Peyer's patch (tissue), 4 donors: ENCODE measurements around the gene CAMSAP1. TPM values are rescaled to one million over a fixed set of nuclear protein-coding genes. Genes with fewer than 3 reads are reported as not detected.

ENCODE experiments used
- DNase-seq, 3 donors: peaks; one replicate each; pipeline ENCODE4 v3.0.0-alpha.2; 2017 to 2019
- H3K27ac ChIP-seq, 4 donors: fragments of 200-600 bp; sonication (generic); one replicate each; pipeline ENCODE4 v1.5.1; 2016 to 2019
- H3K27me3 ChIP-seq, 2 donors: fragments of 200-600 bp; sonication (generic); one replicate each; pipeline ENCODE4 v1.5.1; 2019
- H3K36me3 ChIP-seq, 3 donors: fragments of 200-600 bp; sonication (generic); one replicate each; pipeline ENCODE4 v1.5.1; 2016 to 2019
- H3K4me1 ChIP-seq, 4 donors: fragments of 200-600 bp; sonication (generic); one replicate each; pipeline ENCODE4 v1.5.1; 2016 to 2019
- H3K4me3 ChIP-seq, 4 donors: fragments of 200-600 bp; sonication (generic); 1 replicate in 3 of 4; 2 replicates in 1 of 4; pipeline ENCODE4 v1.5.1; 2016 to 2019; ENCODE audit warnings: mild to moderate bottlenecking in 1 of 4
- H3K9me3 ChIP-seq, 4 donors: fragments of 200-600 bp; sonication (generic); one replicate each; pipeline ENCODE4 v1.5.1; 2016 to 2019; ENCODE audit warnings: mild to moderate bottlenecking in 1 of 4
- CTCF ChIP-seq, 6 experiments: fragments of 450-650 bp in 4 of 6; fragments of 200-600 bp in 2 of 6; sonication (generic) in 1 of 6; IDR thresholded peaks; one replicate each; pipeline ENCODE4 v1.5.1; 2017 to 2019; ENCODE audit warnings: antibody characterized with exemption in 6 of 6, mild to moderate bottlenecking in 3 of 6, moderate library complexity in 1 of 6
- POLR2A ChIP-seq, 2 donors: fragments of 450-650 bp; IDR thresholded peaks; one replicate each; pipeline ENCODE4 v1.5.1; 2017; ENCODE audit warnings: antibody characterized with exemption in 2 of 2, mild to moderate bottlenecking in 2 of 2, moderate library complexity in 2 of 2
- total RNA-seq, 4 donors: library from RNA; depleted of rRNA; stranded (reverse); fragments of >200 nt; gene quantifications; one replicate each; pipeline ENCODE4 v1.1.0, GENCODE V29; 2016

Gene CAMSAP1
- total RNA-seq, 4 donors from 2014 or later = 21.0 to 30.5 (median 24.2) TPM

- no peaks in the 10 kb centered on the region for H3K36me3 ChIP-seq
- DNase-seq = no peak
- no peak overlapping the region for H3K4me3 ChIP-seq
- no peaks in the 10 kb centered on the region for H3K9me3 ChIP-seq
- no peaks in the 10 kb centered on the region for H3K27me3 ChIP-seq
- no peak for TF ChIP-seq POLR2A (IDR thresholded peaks at IDR 0.05)
- no peak for TF ChIP-seq CTCF (IDR thresholded peaks at IDR 0.05)
- H3K27ac ChIP-seq = no peak overlapping the region
- no peaks in the 10 kb centered on the region for H3K4me1 ChIP-seq
Measured at GRCh38 chr9:135782946-135783345, 124.4 kb downstream of the CAMSAP1 start.

GRCh38 chr9:135780626-135781025, 126.7 kb downstream of the CAMSAP1 start:
- DNase-seq = no peak
- H3K27ac ChIP-seq = no peak overlapping the region
- no peaks in the 10 kb centered on the region for H3K27me3 ChIP-seq
- H3K4me3 ChIP-seq = no peak overlapping the region
- TF ChIP-seq POLR2A (IDR thresholded peaks at IDR 0.05) (no peak), CTCF (IDR thresholded peaks at IDR 0.05) (no peak)
- no peaks in the 10 kb centered on the region for H3K9me3 ChIP-seq
- H3K4me1 ChIP-seq = no peaks in the 10 kb centered on the region
- H3K36me3 ChIP-seq = no peaks in the 10 kb centered on the region

GRCh38 chr9:135780086-135780485, 127.3 kb downstream of the CAMSAP1 start:
- TF ChIP-seq CTCF (IDR thresholded peaks at IDR 0.05) (no peak), POLR2A (IDR thresholded peaks at IDR 0.05) (no peak)
- no peaks in the 10 kb centered on the region for H3K36me3 ChIP-seq
- H3K9me3 ChIP-seq = no peaks in the 10 kb centered on the region
- no peaks in the 10 kb centered on the region for H3K27me3 ChIP-seq
- no peak for DNase-seq
- no peaks in the 10 kb centered on the region for H3K4me1 ChIP-seq
- H3K4me3 ChIP-seq = no peak overlapping the region
- no peak overlapping the region for H3K27ac ChIP-seq

GRCh38 chr9:135779571-135779970, 127.8 kb downstream of the CAMSAP1 start:
- TF ChIP-seq POLR2A (IDR thresholded peaks at IDR 0.05) = no peak
- no peak for TF ChIP-seq CTCF (IDR thresholded peaks at IDR 0.05)
- H3K4me1 ChIP-seq = no peaks in the 10 kb centered on the region
- no peaks in the 10 kb centered on the region for H3K9me3 ChIP-seq
- no peak overlapping the region for H3K27ac ChIP-seq
- H3K36me3 ChIP-seq = no peaks in the 10 kb centered on the region
- H3K27me3 ChIP-seq = no peaks in the 10 kb centered on the region
- no peak overlapping the region for H3K4me3 ChIP-seq
- DNase-seq = no peak

- Histone ChIP-seq H3K27me3 (no peaks in the 10 kb centered on the region), H3K36me3 (no peaks in the 10 kb centered on the region), H3K4me3 (no peak overlapping the region), H3K27ac (no peak overlapping the region), H3K9me3 (no peaks in the 10 kb centered on the region), H3K4me1 (no peaks in the 10 kb centered on the region)
- no peak for DNase-seq
- TF ChIP-seq POLR2A (IDR thresholded peaks at IDR 0.05) (no peak), CTCF (IDR thresholded peaks at IDR 0.05) (no peak)
Measured at GRCh38 chr9:135778421-135778820, 128.9 kb downstream of the CAMSAP1 start.

- H3K36me3 ChIP-seq = no peaks in the 10 kb centered on the region
- no peaks in the 10 kb centered on the region for H3K27me3 ChIP-seq
- no peak for TF ChIP-seq CTCF (IDR thresholded peaks at IDR 0.05)
- no peak for TF ChIP-seq POLR2A (IDR thresholded peaks at IDR 0.05)
- no peak overlapping the region for H3K27ac ChIP-seq
- H3K4me3 ChIP-seq = no peak overlapping the region
- no peak for DNase-seq
- H3K9me3 ChIP-seq = no peaks in the 10 kb centered on the region
- no peaks in the 10 kb centered on the region for H3K4me1 ChIP-seq
Measured at GRCh38 chr9:135777623-135778177, 129.6 kb downstream of the CAMSAP1 start.
